WTC11 (cell line): Measurements from ENCODE around the gene CAB39L. TPM values are rescaled to one million over a fixed set of nuclear protein-coding genes. Genes with fewer than 3 reads are reported as not detected.

Experiments used
- ATAC-seq: fragments of 200-7000 bp; cut with Tn5 transposase; 2 replicates; pipeline ENCODE4 v1.10.0; 2021; ENCODE audit warnings: mild to moderate bottlenecking, moderate library complexity
- CTCF ChIA-PET: fragments of 300-600 bp; sonication (Branson Sonifier 250); formaldehyde crosslinking; loops from one replicate; lab custom pipeline; 2021; ENCODE audit warnings: antibody characterized with exemption; lab: Charles Lee
- POLR2A ChIA-PET: fragments of 350-600 bp; sonication (Branson Sonifier 250); formaldehyde crosslinking; loops from one replicate; lab custom pipeline; 2021; ENCODE audit warnings: antibody characterized with exemption; lab: Charles Lee
- DNase-seq: peaks from one replicate; pipeline ENCODE4 v3.0.0; 2021; ENCODE audit warnings: low spot score
- H3K27ac Mint-ChIP-seq: 2 replicates; pipeline ENCODE4 v1.8.0; 2021; ENCODE audit warnings: mixed read lengths
- H3K27me3 Mint-ChIP-seq: 2 replicates; pipeline ENCODE4 v1.8.0; 2021; ENCODE audit warnings: low read depth, mild to moderate bottlenecking, moderate library complexity, mixed read lengths
- H3K36me3 Mint-ChIP-seq: 2 replicates; pipeline ENCODE4 v1.8.0; 2021; ENCODE audit warnings: mixed read lengths
- H3K4me1 Mint-ChIP-seq: 2 replicates; pipeline ENCODE4 v1.8.0; 2022; ENCODE audit warnings: mixed read lengths
- H3K4me3 Mint-ChIP-seq: 2 replicates; pipeline ENCODE4 v1.8.0; 2021; ENCODE audit warnings: mild to moderate bottlenecking, moderate library complexity, mixed read lengths
- H3K9me3 Mint-ChIP-seq: 2 replicates; pipeline ENCODE4 v1.8.0; 2021; ENCODE audit warnings: mixed read lengths
- CBFB ChIP-seq: sonication (generic); formaldehyde crosslinking; IDR thresholded peaks from 2 replicates; pipeline ENCODE4 v1.8.1; 2022; ENCODE audit warnings: mild to moderate bottlenecking, low read depth, missing genetic modification reagents
- FOXJ3 ChIP-seq: sonication (generic); formaldehyde crosslinking; IDR thresholded peaks from 2 replicates; pipeline ENCODE4 v1.9.0; 2021; ENCODE audit warnings: missing genetic modification reagents, mild to moderate bottlenecking, borderline replicate concordance
- HMGA2 ChIP-seq: fragments of 250-450 bp; sonication (Bioruptor Pico); IDR thresholded peaks from 2 replicates; pipeline ENCODE4 v1.4.0; 2021; ENCODE audit warnings: mild to moderate bottlenecking, moderate library complexity
- KAT7 ChIP-seq: sonication (generic); formaldehyde crosslinking; IDR thresholded peaks from 2 replicates; pipeline ENCODE4 v1.8.1; 2023; ENCODE audit warnings: missing genetic modification reagents, mild to moderate bottlenecking, borderline replicate concordance
- MXD4 ChIP-seq: fragments of 250-450 bp; sonication (Bioruptor Pico); IDR thresholded peaks from 2 replicates; pipeline ENCODE4 v1.8.0; 2021; ENCODE audit warnings: mild to moderate bottlenecking, moderate library complexity, borderline replicate concordance
- RORB ChIP-seq: fragments of 250-450 bp; sonication (Bioruptor Pico); IDR thresholded peaks from 2 replicates; pipeline ENCODE4 v1.9.0; 2021; ENCODE audit warnings: mild to moderate bottlenecking
- SMAD4 ChIP-seq: sonication (generic); formaldehyde crosslinking; IDR thresholded peaks from 2 replicates; pipeline ENCODE4 v1.8.0; 2022; ENCODE audit warnings: mild to moderate bottlenecking, missing genetic modification reagents
- TP53 ChIP-seq: sonication (generic); formaldehyde crosslinking; IDR thresholded peaks from 2 replicates; pipeline ENCODE4 v1.8.1; 2023; ENCODE audit warnings: mild to moderate bottlenecking, missing genetic modification reagents
- ZNF138 ChIP-seq: sonication (generic); formaldehyde crosslinking; conservative IDR thresholded peaks from 2 replicates; pipeline ENCODE4 v1.8.1; 2022; ENCODE audit warnings: mild to moderate bottlenecking, moderate library complexity, missing genetic modification reagents
- total RNA-seq: library from RNA; stranded (reverse); gene quantifications from 3 replicates; pipeline ENCODE4 v1.2.3, GENCODE V29; 2021
- TF ChIP-seq, protein P1 (sequence below): sonication (generic); formaldehyde crosslinking; IDR thresholded peaks from 2 replicates; pipeline ENCODE4 v1.8.1; 2023; ENCODE audit warnings: mild to moderate bottlenecking, missing genetic modification reagents, borderline replicate concordance
- TF ChIP-seq, protein P2 (sequence below): fragments of 250-450 bp; sonication (Bioruptor Pico); IDR thresholded peaks from 2 replicates; pipeline ENCODE4 v1.9.0; 2021; ENCODE audit warnings: moderate library complexity, mild to moderate bottlenecking, inconsistent platforms, borderline replicate concordance
- TF ChIP-seq, protein P3 (sequence below): sonication (generic); formaldehyde crosslinking; IDR thresholded peaks from 2 replicates; pipeline ENCODE4 v1.8.0; 2023; ENCODE audit warnings: missing genetic modification reagents
- TF ChIP-seq, protein P4 (sequence below): sonication (generic); formaldehyde crosslinking; IDR thresholded peaks from 2 replicates; pipeline ENCODE4 v1.8.1; 2022; ENCODE audit warnings: missing genetic modification reagents, borderline replicate concordance
- TF ChIP-seq, protein P5 (sequence below): fragments of 200-600 bp; IDR thresholded peaks from 2 replicates; pipeline ENCODE4 v1.8.0; 2022; ENCODE audit warnings: antibody characterized with exemption
- TF ChIP-seq, protein P6 (sequence below): sonication (generic); formaldehyde crosslinking; IDR thresholded peaks from 2 replicates; pipeline ENCODE4 v1.8.0; 2022; ENCODE audit warnings: mild to moderate bottlenecking, missing genetic modification reagents
- TF ChIP-seq, protein P7 (sequence below): fragments of 250-450 bp; sonication (Bioruptor Pico); IDR thresholded peaks from 2 replicates; pipeline ENCODE4 v1.9.0; 2021; ENCODE audit warnings: mild to moderate bottlenecking
- TF ChIP-seq, protein P8 (sequence below): sonication (generic); formaldehyde crosslinking; IDR thresholded peaks from 2 replicates; pipeline ENCODE4 v1.8.0; 2022; ENCODE audit warnings: mild to moderate bottlenecking, missing genetic modification reagents

The CAB39L gene
- total RNA-seq, 1 experiment from 2014 or later: 3.3 TPM

DNA sequence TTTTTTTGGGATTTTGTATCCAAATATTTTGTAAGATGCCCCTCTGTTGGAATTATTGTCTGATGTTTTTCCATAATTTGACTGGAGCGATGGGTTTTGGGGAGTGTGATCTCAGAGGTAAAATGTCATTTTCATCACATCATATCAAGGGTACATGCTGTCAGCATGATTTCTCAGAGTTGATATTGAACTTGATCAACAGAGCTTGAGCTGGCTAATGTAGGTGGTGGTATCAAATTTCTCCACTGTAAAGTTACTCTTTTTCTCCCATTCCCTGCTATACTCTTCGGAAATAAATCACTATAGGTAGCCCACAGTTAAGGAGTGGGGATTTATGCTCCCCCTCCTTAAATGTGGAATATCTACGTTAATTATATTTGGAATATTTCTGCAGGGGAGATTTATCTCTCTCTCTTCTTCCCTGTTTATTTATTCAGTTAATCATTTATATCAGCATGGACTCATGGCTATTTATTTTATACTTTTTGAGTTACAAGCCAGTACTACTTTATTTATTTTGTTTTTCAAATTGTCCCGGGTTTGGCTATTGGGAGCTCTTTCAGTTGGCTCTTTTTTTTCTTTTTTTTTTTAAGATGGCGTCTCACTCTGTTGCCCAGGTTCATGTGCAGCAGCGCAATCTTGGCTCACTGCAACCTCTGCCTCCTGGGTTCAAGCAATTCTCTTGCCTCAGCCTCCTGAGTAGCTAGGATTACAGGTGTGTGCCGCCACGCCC is 9.0 kb upstream of the CAB39L start (continued):
- TF ChIP-seq, protein P1, sequence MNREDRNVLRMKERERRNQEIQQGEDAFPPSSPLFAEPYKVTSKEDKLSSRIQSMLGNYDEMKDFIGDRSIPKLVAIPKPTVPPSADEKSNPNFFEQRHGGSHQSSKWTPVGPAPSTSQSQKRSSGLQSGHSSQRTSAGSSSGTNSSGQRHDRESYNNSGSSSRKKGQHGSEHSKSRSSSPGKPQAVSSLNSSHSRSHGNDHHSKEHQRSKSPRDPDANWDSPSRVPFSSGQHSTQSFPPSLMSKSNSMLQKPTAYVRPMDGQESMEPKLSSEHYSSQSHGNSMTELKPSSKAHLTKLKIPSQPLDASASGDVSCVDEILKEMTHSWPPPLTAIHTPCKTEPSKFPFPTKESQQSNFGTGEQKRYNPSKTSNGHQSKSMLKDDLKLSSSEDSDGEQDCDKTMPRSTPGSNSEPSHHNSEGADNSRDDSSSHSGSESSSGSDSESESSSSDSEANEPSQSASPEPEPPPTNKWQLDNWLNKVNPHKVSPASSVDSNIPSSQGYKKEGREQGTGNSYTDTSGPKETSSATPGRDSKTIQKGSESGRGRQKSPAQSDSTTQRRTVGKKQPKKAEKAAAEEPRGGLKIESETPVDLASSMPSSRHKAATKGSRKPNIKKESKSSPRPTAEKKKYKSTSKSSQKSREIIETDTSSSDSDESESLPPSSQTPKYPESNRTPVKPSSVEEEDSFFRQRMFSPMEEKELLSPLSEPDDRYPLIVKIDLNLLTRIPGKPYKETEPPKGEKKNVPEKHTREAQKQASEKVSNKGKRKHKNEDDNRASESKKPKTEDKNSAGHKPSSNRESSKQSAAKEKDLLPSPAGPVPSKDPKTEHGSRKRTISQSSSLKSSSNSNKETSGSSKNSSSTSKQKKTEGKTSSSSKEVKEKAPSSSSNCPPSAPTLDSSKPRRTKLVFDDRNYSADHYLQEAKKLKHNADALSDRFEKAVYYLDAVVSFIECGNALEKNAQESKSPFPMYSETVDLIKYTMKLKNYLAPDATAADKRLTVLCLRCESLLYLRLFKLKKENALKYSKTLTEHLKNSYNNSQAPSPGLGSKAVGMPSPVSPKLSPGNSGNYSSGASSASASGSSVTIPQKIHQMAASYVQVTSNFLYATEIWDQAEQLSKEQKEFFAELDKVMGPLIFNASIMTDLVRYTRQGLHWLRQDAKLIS: no peak

DNA sequence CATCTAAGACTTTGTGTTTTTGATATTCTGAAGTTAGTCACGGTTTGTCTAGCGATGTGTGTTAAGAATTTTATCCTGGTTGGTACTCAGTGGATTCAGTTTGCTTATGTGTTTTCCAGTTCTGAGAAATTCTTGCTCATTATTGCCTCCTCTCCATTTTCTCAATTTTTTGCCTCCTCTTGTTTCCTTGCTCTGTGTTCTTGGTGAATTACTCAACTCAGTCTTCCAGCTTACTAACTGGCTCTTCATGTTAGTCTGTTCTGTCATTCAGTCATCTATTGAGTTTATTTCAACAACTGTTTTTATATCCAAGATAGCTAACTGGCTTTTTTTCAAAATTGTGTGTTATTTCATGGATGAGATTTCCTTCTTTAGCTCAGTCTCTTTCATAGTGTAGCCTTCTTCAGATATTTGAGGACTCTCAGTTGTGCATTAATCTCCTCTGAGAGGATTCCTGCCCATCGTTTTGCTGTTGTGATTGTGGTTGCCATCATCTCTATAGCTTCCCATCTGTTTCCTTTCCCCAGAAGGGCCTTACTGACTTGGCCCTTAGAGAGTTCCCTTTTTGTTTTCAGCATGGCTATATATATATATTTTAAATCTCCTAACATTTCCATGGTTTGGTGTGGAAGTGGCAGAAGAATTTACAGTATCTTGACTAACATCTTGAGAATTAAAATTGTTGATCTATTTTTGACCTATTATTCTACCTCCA is 6.4 kb upstream of the CAB39L start:
- Mint-ChIP-seq H3K4me1 (peaks cover 3% of the 10 kb centered on the region; the same call in 1 of the 2 replicates), H3K4me3 (no peak overlapping the region), H3K9me3 (no peaks in the 10 kb centered on the region), H3K27me3 (no peaks in the 10 kb centered on the region), H3K36me3 (no peaks in the 10 kb centered on the region), H3K27ac (no peak overlapping the region; the same call in 1 of the 2 replicates)
- CTCF ChIA-PET: no interaction called here
- POLR2A ChIA-PET: no interaction called here
- no peak for ATAC-seq
- TF ChIP-seq HMGA2 (CRISPR knock-in tag) (no peak), ZNF138 (CRISPR knock-in tag) (no peak), KAT7 (CRISPR knock-in tag) (no peak), FOXJ3 (CRISPR knock-in tag) (no peak), MXD4 (CRISPR knock-in tag) (no peak), SMAD4 (CRISPR knock-in tag) (no peak), RORB (CRISPR knock-in tag) (no peak)
- TF ChIP-seq, protein P2, sequence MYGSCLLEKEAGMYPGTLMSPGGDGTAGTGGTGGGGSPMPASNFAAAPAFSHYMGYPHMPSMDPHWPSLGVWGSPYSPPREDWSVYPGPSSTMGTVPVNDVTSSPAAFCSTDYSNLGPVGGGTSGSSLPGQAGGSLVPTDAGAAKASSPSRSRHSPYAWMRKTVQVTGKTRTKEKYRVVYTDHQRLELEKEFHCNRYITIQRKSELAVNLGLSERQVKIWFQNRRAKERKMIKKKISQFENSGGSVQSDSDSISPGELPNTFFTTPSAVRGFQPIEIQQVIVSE: no peak
- TF ChIP-seq, protein P3, sequence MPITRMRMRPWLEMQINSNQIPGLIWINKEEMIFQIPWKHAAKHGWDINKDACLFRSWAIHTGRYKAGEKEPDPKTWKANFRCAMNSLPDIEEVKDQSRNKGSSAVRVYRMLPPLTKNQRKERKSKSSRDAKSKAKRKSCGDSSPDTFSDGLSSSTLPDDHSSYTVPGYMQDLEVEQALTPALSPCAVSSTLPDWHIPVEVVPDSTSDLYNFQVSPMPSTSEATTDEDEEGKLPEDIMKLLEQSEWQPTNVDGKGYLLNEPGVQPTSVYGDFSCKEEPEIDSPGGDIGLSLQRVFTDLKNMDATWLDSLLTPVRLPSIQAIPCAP (CRISPR knock-in tag): no peak
- TF ChIP-seq, protein P4, sequence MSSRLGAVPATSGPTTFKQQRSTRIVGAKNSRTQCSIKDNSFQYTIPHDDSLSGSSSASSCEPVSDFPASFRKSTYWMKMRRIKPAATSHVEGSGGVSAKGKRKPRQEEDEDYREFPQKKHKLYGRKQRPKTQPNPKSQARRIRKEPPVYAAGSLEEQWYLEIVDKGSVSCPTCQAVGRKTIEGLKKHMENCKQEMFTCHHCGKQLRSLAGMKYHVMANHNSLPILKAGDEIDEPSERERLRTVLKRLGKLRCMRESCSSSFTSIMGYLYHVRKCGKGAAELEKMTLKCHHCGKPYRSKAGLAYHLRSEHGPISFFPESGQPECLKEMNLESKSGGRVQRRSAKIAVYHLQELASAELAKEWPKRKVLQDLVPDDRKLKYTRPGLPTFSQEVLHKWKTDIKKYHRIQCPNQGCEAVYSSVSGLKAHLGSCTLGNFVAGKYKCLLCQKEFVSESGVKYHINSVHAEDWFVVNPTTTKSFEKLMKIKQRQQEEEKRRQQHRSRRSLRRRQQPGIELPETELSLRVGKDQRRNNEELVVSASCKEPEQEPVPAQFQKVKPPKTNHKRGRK (CRISPR knock-in tag): no peak
- no peak for DNase-seq

DNA sequence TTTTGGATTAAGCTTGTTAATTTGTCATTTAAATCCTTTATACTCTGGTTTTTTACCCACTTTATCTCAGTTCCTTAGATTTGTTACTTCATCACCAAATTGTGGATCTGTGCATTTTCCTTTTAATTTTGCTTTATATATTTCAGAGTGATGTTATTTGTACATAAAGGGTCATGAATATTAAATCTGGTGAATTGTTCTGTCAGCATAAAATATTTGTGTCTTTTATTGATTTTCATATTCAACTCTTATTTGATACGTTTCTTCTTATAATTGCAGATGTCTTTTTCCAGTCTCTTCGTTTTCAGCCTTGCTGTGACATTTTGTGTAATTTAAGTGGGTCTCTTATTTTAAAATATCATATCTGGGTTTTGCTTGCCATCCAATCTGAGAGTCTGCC is 4.9 kb upstream of the CAB39L start:
- no peaks in the 10 kb centered on the region for H3K36me3 Mint-ChIP-seq
- no peaks in the 10 kb centered on the region for H3K9me3 Mint-ChIP-seq
- H3K27me3 Mint-ChIP-seq: no peaks in the 10 kb centered on the region
- H3K4me3 Mint-ChIP-seq: no peak overlapping the region
- no peak overlapping the region for H3K27ac Mint-ChIP-seq
- no peak for DNase-seq
- peaks cover 10% of the 10 kb centered on the region; the same call in 1 of the 2 replicates for H3K4me1 Mint-ChIP-seq
- ChIA-PET CTCF (no interaction called here), POLR2A (no interaction called here)
- ATAC-seq: no peak
- no peak for TF ChIP-seq RORB (CRISPR knock-in tag)
- TF ChIP-seq, protein P5, sequence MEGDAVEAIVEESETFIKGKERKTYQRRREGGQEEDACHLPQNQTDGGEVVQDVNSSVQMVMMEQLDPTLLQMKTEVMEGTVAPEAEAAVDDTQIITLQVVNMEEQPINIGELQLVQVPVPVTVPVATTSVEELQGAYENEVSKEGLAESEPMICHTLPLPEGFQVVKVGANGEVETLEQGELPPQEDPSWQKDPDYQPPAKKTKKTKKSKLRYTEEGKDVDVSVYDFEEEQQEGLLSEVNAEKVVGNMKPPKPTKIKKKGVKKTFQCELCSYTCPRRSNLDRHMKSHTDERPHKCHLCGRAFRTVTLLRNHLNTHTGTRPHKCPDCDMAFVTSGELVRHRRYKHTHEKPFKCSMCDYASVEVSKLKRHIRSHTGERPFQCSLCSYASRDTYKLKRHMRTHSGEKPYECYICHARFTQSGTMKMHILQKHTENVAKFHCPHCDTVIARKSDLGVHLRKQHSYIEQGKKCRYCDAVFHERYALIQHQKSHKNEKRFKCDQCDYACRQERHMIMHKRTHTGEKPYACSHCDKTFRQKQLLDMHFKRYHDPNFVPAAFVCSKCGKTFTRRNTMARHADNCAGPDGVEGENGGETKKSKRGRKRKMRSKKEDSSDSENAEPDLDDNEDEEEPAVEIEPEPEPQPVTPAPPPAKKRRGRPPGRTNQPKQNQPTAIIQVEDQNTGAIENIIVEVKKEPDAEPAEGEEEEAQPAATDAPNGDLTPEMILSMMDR: no peak
- TF ChIP-seq, protein P6, sequence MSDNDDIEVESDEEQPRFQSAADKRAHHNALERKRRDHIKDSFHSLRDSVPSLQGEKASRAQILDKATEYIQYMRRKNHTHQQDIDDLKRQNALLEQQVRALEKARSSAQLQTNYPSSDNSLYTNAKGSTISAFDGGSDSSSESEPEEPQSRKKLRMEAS: no peak
- TF ChIP-seq, protein P7, sequence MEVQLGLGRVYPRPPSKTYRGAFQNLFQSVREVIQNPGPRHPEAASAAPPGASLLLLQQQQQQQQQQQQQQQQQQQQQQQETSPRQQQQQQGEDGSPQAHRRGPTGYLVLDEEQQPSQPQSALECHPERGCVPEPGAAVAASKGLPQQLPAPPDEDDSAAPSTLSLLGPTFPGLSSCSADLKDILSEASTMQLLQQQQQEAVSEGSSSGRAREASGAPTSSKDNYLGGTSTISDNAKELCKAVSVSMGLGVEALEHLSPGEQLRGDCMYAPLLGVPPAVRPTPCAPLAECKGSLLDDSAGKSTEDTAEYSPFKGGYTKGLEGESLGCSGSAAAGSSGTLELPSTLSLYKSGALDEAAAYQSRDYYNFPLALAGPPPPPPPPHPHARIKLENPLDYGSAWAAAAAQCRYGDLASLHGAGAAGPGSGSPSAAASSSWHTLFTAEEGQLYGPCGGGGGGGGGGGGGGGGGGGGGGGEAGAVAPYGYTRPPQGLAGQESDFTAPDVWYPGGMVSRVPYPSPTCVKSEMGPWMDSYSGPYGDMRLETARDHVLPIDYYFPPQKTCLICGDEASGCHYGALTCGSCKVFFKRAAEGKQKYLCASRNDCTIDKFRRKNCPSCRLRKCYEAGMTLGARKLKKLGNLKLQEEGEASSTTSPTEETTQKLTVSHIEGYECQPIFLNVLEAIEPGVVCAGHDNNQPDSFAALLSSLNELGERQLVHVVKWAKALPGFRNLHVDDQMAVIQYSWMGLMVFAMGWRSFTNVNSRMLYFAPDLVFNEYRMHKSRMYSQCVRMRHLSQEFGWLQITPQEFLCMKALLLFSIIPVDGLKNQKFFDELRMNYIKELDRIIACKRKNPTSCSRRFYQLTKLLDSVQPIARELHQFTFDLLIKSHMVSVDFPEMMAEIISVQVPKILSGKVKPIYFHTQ (CRISPR knock-in tag): no peak
- TF ChIP-seq FOXJ3 (CRISPR knock-in tag): no peak
- no peak for TF ChIP-seq TP53 (CRISPR knock-in tag)
- TF ChIP-seq, protein P8, sequence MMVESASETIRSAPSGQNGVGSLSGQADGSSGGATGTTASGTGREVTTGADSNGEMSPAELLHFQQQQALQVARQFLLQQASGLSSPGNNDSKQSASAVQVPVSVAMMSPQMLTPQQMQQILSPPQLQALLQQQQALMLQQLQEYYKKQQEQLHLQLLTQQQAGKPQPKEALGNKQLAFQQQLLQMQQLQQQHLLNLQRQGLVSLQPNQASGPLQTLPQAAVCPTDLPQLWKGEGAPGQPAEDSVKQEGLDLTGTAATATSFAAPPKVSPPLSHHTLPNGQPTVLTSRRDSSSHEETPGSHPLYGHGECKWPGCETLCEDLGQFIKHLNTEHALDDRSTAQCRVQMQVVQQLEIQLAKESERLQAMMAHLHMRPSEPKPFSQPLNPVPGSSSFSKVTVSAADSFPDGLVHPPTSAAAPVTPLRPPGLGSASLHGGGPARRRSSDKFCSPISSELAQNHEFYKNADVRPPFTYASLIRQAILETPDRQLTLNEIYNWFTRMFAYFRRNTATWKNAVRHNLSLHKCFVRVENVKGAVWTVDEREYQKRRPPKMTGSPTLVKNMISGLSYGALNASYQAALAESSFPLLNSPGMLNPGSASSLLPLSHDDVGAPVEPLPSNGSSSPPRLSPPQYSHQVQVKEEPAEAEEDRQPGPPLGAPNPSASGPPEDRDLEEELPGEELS (CRISPR knock-in tag): no peak
- no peak for TF ChIP-seq CBFB (CRISPR knock-in tag)
